Measurements from ENCODE around the gene SLC17A8.

SLC17A8 gene

DNA sequence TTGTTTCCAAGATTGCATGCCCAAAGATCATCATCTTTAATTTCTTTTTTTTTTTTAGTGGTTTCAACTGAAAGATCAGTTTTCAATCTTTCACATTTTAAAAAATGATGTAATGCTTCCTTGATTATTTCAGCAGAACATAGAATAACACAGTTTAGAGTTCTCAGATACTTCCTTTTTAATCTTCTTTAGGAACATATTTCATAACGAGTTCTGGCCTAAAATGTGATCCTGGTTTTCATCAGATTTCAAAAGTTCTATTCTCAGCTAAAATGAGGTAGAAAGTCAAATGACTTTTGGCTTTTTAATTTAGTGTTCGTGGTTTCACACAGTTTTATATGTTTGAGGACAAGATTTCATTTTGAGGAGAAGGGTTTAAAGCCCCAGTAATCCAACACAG, 76.8 kb downstream of the SLC17A8 start:
- DNase-seq = no peak

DNA sequence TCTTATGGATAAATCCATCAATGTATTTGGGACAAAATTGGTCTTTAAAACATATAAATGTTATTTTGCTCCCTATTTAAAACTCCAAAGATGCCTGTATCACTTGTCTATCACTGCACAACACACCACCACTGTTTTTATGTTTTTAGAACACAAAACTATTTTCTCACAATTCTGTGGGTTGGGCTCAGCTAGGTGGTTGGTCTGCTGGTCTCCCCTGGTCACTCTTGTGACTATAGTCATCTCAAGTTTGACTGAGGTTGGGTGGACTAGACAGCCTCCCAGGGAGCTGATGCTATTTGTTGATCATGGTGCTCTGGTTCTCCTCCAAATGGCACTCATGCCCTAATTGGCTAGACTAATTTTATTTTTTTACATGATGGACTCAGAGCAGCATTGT, 77.3 kb downstream of the SLC17A8 start:
- DNase-seq = no peak

DNA sequence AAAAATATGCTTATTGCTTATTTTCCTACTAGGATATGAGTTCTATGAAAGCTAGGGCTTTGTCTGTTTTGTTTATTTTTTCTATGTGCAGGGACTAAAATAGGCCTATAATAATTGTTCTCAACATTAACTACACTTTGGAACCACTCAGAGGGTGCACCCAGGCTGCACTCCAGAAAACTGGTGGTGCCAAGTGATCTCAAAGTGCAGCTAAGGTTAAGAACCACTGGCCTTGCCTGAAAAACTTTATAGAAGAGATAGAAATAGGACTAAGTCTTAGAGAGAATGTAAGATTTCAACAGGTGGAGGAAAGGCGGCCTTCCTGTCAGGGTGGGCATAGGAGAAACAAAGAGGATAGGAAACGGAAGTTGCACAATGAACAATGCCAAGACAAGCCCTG, 79.1 kb downstream of the SLC17A8 start:
- no peak for DNase-seq

DNA sequence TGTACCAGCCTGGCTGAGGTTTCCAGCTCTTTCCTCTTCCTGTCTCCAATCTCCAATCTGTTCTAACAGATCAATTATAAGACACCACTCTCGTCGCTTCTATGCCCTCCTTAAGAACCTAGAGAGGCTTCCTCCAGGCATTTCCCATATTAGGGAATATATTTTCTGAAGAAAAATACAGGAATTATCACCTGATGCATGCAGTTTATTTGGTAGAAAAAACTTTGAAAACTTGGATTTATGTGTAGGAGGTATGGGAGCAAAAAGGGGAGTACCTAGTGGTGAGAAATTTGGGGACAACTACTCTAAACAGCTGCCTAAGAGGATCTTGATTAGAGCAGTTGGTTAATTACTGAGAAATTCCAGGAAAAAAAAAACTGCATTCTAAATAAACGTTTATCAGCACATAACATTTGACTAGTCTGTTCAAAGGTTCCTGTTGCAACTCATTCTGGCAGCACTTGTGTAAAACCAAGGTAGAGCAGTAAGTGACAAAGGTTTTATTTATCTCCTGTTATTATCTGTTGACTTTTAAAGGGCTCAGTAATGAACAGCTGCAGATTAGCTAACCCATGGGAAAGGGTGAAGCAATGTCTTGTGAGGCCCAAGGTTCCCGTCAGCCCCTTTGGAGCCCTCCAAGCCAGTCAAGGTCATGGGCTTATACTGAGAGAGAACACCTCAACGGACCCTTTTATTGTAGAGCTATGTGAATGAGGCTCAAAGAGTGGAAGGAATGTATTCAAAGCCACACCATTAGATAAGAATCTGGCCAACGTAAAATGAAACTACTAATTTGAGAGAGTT, 80.4 kb downstream of the SLC17A8 start:
- no peak for DNase-seq

DNA sequence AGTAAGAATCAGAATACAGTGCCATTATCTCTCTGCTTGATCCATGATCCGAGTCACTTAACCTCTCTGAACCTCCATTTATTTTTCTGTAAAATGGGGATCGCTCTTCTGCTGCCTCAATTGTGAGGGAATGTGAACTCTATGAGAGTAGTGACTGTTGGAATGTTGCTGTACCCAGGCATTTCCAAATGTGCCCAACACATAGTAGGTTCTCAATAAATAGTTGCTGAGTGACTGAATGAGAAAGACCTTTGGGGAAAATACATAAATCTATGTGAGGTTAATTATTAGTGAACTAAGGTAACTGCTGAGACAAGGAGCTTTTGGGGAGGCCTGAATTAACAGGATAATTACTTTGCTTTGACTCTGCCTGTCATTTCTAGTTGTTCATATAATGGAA, 82.9 kb downstream of the SLC17A8 start:
- no peak for DNase-seq

DNA sequence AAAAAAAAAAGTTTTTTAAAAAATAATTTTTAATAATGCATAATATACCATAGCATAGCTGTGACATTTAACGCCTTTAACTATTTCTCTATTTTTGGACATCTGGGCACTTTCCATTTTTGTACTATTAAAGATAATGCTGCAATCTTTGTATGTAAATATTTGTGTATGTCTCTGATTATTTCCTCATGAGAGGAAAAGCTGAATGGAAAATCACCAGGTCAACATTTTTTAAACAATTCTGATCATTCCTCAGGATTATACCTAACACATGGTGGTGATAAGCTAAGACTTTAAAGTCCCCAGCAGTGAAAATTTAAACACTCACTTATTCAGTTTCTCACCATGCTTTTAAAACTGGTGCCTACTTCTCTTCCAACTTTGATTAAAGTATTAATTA, 85.5 kb downstream of the SLC17A8 start:
- DNase-seq = no peak

DNA sequence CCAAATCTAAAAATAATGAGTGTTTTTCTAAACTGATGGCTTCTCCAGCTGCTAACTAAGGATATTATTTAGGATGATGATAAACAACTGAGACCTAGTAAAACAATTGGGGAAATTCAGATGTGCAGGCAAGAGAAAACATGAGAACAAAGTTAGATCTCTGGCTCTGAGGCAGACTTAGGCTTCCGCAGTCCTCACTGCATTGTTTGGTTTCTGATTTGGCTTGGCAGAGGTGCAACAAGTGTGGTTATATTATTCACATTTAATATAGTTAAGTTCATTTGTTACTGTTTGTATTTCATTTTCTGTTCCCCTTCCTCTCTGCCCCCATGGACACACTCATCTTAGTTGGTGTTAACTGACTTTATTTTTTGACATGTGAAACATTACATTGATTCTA, 86.6 kb downstream of the SLC17A8 start:
- no peak for DNase-seq

DNA sequence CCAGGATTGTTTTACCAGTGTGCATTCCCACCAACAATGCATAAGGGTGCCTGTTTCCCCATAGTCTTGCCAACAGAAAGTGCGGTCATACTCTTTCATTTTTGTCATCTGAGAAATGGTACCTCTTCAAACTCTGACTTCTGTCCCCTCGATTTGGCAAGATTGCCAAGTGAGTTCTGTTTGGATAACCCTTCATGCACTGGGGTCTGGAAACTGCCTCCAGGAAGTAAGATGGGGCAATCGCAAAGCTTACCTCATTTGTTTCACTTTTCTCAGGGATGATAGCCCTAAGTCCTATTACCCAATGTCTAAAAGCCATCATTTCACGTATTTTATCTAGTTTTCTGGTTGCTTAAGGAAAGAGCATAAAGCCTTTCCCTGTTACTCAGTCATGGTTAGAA, 88.2 kb downstream of the SLC17A8 start:
- no peak for DNase-seq

DNA sequence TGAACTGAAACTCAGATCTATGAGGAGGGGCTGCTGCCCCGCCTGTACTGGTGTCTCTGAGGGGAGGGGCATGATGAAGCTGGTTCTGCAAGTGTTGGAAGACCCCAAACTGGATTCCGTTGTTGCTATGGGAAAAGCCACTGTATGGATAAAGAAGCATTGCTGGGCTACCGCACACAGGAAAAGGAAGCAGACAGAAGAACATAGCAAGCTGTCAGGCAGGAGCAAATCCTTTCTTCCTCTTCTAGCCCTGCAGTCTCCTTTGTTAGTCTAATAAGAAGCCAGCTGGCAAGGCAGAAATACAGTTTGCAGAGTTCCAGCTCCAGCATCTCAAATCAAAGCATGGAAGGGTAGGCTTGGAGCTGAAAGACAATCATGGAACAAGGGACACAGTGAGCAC, 90.5 kb downstream of the SLC17A8 start:
- DNase-seq = no peak

DNA sequence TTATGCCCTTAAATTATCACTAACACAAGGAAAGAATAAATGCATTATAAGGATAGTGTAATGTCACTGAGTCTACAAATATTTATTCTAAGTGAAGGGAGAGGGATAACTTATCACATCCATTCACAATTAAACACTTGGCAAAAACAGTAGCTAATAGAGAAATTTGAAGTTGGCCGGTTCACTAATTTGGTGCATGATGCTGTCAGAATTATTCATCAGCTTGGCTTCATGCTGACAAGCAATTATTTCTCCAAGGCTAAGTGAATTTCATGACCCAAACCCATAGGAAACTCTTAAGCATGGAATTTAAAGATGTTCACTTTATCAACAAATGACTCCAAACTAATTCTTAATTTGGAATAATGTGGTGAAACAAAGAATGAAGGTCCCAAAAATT, 91.8 kb downstream of the SLC17A8 start:
- DNase-seq = no peak

DNA sequence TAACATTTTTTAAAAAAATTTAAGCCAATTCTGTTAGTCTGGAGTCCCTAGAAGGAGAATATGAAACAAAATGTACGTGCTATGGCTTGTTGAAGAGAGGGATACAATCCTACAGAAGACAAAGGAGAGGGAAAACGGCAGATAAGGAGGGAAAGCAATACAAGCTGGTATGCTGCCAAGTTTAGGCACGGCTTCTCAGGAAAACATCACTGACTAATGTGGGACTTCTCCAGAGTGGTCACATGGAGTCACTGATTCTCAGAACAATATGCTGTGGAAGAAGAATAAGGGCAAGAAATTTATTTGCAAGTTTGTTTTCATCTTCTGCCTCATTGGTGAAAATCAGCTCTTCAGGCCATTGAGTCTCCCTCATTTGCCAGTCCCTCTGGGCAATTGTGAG, 93.9 kb downstream of the SLC17A8 start:
- no peak for DNase-seq

DNA sequence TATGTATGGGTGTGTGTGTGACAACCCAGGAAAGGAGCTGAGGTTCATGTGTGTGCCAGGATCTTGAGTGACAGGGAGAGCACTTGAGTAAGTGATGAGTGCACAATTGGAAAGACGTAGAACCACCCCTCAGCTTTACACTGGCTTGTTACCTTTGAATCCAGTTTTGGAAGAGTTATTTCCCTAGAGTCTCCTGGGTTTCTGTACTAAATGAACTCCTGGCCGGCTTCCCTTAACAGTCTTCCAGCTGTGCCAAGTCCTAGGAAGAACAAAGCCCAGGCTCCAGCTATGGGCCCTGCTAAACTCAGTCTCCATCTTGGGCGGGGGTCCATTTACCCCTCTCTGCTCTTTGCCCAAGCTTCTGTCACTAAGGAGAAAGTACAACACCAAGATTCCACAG, 97.1 kb downstream of the SLC17A8 start:
- no peak for DNase-seq

DNA sequence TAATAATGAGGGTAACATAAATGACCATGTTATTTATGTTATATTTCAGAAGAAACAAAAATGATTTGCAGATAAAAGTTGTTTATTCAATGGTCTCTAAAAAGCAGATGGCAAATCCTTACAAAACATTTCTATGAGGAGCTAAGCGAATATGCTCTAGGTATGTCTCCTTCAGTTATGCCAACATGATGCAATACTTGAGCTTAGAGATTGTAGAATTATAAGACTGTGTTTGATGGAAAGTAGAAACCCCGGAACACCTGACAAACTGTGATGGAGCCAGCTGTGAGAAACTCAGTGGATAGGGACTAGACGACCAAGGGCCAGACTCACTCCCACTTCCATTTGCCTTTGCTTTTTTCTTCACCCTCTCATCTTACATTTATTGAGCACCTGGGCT, 99.0 kb downstream of the SLC17A8 start:
- no peak for DNase-seq

DNA sequence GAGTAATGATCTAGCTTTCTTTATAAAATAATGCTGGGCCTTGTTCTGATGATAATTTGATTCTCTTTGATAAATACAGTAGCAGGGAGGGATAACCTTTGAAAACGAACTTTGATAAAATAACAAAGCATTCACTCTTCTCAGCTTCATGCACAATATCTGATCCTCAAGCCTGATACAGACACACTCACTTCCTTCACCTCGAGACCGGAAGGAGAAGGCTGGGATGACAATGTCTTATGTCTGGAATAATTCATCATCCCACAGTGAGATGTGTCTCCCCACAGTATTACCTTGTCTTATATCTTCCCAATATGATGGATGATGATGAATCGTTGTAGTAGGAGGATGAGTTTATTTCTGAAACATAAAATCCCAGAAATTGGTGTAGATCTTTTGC, 101.3 kb downstream of the SLC17A8 start:
- DNase-seq = no peak

DNA sequence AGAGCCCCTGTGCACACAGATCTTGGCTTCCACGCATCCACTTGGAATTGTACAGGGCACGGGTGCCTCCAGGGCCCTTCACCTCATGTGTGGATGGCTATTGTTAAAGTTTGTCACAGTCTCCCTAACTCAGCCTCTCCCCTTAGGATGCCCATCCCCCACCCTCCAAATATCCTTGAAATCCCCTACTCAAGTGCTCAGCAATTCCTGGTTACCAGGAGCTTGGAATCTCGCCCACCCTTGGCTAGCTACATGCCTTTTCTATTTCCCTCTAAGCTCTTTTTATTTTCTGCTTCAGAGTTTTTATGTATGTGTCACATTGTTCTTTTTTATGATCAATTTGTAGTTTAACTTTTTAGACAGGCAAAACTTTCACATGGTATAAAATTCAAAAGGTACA, 103.8 kb downstream of the SLC17A8 start:
- DNase-seq = no peak

DNA sequence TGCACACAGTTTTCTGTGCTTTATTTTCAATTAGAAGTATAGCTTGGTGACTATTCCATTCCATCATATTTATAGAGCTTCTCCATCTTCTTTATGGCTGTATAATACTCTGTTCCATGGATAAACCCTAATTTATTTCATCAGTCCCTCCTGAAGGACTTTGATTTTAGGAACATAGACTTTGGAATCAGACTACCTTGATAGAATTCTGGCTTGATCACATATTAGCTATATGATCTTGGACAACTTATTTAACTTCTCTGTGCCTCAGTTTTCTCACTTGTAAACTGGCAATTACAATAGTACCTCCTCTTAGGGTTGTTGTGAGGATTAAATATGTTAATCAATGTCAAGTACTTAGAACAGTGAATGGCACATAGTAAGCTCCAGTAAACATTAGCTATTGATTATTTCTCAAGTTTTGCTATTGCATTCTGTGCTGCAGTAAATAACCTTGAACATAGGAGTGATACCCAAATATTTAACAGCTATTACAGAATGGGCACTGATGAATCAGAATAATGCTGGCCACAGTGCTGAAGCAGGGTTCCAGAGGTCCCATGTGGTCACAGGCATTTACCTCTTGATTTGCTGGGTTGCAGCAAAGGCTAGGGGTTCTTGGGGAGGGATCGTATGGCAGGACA, 104.6 kb downstream of the SLC17A8 start:
- no peak for DNase-seq

DNA sequence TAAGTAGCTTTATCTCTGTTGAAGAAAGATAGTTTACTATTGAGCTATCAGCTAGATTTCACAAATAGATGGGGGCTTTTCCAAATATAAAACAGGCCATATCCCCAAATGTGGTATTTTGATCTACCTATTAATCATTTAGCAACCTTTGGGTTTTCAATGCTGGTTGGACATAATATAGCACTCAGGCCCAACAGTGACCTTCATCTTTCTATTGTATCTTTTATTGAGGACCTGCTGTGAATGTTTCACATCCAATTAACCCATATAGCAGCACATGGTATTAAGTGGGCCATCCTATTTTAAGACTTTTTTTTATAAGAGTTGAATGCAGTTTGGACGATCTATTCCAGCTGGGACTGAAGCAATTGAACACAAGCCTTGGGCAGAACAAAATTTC, 106.8 kb downstream of the SLC17A8 start:
- DNase-seq = no peak

DNA sequence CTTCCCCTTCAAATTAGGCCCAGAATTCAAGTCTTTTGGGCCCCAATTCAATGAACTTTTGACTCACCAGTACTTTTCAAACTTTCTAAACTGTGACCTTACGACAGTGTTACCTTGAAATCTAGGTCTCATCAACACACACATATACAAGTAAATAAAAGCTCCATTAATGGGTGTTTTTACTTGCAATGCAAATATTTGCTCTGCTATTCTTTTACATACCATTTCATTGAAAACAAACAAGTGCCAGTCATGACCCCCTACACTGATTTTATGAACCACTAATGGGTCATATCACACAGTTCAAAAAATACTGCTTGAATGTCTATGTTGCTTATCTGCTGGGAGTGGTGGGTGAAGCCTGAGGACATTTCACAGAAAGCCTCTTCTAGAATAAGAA, 107.7 kb downstream of the SLC17A8 start:
- no peak for DNase-seq

DNA sequence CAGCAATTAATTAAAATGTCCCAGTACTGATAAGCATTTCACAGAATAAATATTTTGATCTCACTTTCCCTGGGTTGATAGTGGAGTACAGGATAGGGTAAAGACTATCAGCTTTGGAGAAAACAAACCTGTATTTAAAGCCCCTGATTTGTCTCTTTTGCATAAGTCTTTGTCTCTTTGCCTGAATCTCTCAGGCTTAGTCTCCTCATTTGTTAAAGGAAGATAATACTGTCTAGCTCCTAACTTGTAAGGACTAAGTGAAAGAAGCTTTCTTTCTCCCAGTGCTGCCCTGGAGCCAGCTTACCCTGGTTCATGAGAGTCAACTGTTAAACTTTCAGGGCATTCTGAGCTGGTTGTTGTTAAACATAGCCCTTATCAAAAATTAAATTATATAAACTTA, 111.3 kb downstream of the SLC17A8 start:
- DNase-seq = no peak

All from COR-L47 (cell line).